ENCODE measurements around the gene RAE1. TPM values are rescaled to one million over a fixed set of nuclear protein-coding genes. Genes with fewer than 3 reads are reported as not detected.

RAE1 gene
- total RNA-seq, 1 donor from 2014 or later = 14.6 TPM

- ATAC-seq = no peak
- peak; percentile 45 for DNase-seq (ENCODE audit: missing footprints)
- intact Hi-C loops (cut with DNase I) = loop anchor here (2.0 kb wide), 1 partner anchor 47 kb away; no protein-coding TSS in a partner anchor
Observed at GRCh38 chr20:57393321-57394120, 42.5 kb downstream of the RAE1 start.

- intact Hi-C loops (cut with DNase I) = loop anchor here (2.0 to 5.0 kb wide), 2 partner anchors 46 to 98 kb away; no protein-coding TSS in a partner anchor
- ATAC-seq (no peak), DNase-seq (ENCODE audit: missing footprints) (peak; percentile 25)
Observed at GRCh38 chr20:57394121-57395082, 43.3 kb downstream of the RAE1 start.

GRCh38 chr20:57395111-57395966 lies 44.3 kb downstream of the RAE1 start:
- ATAC-seq (peak; percentile 55), DNase-seq (ENCODE audit: missing footprints) (peak; percentile 86)
- intact Hi-C loops (cut with DNase I) = loop anchor here (2.0 to 5.0 kb wide), 2 partner anchors 45 to 97 kb away; no protein-coding TSS in a partner anchor

GRCh38 chr20:57396212-57396983 lies 45.3 kb downstream of the RAE1 start:
- no peak for ATAC-seq
- DNase-seq (ENCODE audit: missing footprints) = peak; percentile 51
- intact Hi-C loops (cut with DNase I) = loop anchor here (5.0 kb wide), 1 partner anchor 96 kb away; no protein-coding TSS in a partner anchor

- peak; percentile 50 for DNase-seq (ENCODE audit: missing footprints)
- intact Hi-C loops (cut with DNase I) = loop anchor here (5.0 kb wide), 1 partner anchor 95 kb away; no protein-coding TSS in a partner anchor
Observed at GRCh38 chr20:57396984-57397692, 46.1 kb downstream of the RAE1 start.

GRCh38 chr20:57397693-57398108 lies 46.6 kb downstream of the RAE1 start:
- ATAC-seq = no peak
- intact Hi-C loops (cut with DNase I) = loop anchor here (5.0 kb wide), 1 partner anchor 95 kb away; no protein-coding TSS in a partner anchor
- DNase-seq (ENCODE audit: missing footprints) = peak; percentile 72

More at GRCh38 chr20:57396984-57397692, 46.1 kb downstream of the RAE1 start:
- ATAC-seq = no peak

GRCh38 chr20:57398231-57398821 lies 47.3 kb downstream of the RAE1 start:
- intact Hi-C loops (cut with DNase I) = loop anchor here (5.0 kb wide), 1 partner anchor 94 kb away; no protein-coding TSS in a partner anchor
- DNase-seq (ENCODE audit: missing footprints) = peak; percentile 80
- ATAC-seq = no peak

GRCh38 chr20:57398901-57399535 lies 48.0 kb downstream of the RAE1 start:
- intact Hi-C loops (cut with DNase I) = loop anchor here (5.0 kb wide), 1 partner anchor 93 kb away; no protein-coding TSS in a partner anchor
- DNase-seq (ENCODE audit: missing footprints) (peak; percentile 35), ATAC-seq (no peak)

GRCh38 chr20:57399587-57400155 lies 48.6 kb downstream of the RAE1 start:
- intact Hi-C loops (cut with DNase I) = loop anchor here (5.0 kb wide), 1 partner anchor 93 kb away; no protein-coding TSS in a partner anchor
- ATAC-seq = peak; percentile 26
- peak; percentile 66 for DNase-seq (ENCODE audit: missing footprints)

- DNase-seq (ENCODE audit: missing footprints) = peak; percentile 40
- intact Hi-C loops (cut with DNase I) = no loop called here
- ATAC-seq = no peak
Observed at GRCh38 chr20:57400231-57400701, 49.2 kb downstream of the RAE1 start.

GRCh38 chr20:57400821-57401564 lies 49.9 kb downstream of the RAE1 start:
- DNase-seq (ENCODE audit: missing footprints) = peak; percentile 50
- intact Hi-C loops (cut with DNase I) = no loop called here
- no peak for ATAC-seq

- DNase-seq (ENCODE audit: missing footprints) (no peak), ATAC-seq (no peak)
- intact Hi-C loops (cut with DNase I) = no loop called here
Observed at GRCh38 chr20:57401565-57401918, 50.5 kb downstream of the RAE1 start.

GRCh38 chr20:57402206-57403125 lies 51.4 kb downstream of the RAE1 start:
- ATAC-seq (no peak), DNase-seq (ENCODE audit: missing footprints) (peak; percentile 56)
- intact Hi-C loops (cut with DNase I) = no loop called here

- intact Hi-C loops (cut with DNase I) = no loop called here
- DNase-seq (ENCODE audit: missing footprints) = peak; percentile 70
- no peak for ATAC-seq
Observed at GRCh38 chr20:57403216-57403615, 52.2 kb downstream of the RAE1 start.
